D721Med (cell line): ENCODE results near the gene ATP6V1G3.
A peak's percentile ranks its signal among the peaks of the same experiment; 100 is the strongest.
"Not testable (repeated sequence)": the region's sequence is repeated elsewhere in the genome, so short reads cannot be mapped to it uniquely, and the experiment has no call there.

ENCODE experiments used
- DNase-seq: peaks from one replicate; pipeline ENCODE4 v3.0.0; 2011; ENCODE audit warnings: low spot score; ENCODE audit not compliant: insufficient read length
- FAIRE-seq: peaks from 2 replicates; lab custom pipeline; 2011; peaks lifted over from hg19 to GRCh38; lab: Jason Lieb, UNC
- TF ChIP-seq, protein P1 (sequence below): IDR thresholded peaks from 2 replicates; pipeline ENCODE4 v1.5.1; 2012; ENCODE audit warnings: mild to moderate bottlenecking, control low read depth; ENCODE audit not compliant: insufficient read depth; ENCODE audit errors: missing control alignments

ATP6V1G3 gene

DNA sequence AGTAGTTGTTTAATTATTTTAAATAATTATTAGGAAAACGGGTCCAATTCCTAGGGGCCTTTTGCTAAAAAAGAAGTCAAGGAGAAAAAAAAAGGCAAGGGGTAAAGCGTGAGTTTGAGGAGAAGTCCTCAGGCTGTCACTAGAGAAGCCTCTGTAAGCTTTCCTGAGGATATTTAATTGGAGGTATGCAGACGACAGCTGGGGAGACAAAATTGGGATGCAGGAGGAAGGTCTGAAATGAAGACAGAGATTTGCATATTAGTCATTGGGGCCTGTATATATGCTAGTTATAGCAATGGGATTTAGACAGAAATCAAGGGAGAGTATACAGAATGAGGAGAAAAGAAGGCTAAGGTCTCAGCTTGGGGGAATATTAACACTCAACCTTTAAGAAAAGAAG is 8.6 kb downstream of the ATP6V1G3 start:
- FAIRE-seq (no peak), DNase-seq (no peak)
- TF ChIP-seq, protein P1, sequence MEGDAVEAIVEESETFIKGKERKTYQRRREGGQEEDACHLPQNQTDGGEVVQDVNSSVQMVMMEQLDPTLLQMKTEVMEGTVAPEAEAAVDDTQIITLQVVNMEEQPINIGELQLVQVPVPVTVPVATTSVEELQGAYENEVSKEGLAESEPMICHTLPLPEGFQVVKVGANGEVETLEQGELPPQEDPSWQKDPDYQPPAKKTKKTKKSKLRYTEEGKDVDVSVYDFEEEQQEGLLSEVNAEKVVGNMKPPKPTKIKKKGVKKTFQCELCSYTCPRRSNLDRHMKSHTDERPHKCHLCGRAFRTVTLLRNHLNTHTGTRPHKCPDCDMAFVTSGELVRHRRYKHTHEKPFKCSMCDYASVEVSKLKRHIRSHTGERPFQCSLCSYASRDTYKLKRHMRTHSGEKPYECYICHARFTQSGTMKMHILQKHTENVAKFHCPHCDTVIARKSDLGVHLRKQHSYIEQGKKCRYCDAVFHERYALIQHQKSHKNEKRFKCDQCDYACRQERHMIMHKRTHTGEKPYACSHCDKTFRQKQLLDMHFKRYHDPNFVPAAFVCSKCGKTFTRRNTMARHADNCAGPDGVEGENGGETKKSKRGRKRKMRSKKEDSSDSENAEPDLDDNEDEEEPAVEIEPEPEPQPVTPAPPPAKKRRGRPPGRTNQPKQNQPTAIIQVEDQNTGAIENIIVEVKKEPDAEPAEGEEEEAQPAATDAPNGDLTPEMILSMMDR: no peak

DNA sequence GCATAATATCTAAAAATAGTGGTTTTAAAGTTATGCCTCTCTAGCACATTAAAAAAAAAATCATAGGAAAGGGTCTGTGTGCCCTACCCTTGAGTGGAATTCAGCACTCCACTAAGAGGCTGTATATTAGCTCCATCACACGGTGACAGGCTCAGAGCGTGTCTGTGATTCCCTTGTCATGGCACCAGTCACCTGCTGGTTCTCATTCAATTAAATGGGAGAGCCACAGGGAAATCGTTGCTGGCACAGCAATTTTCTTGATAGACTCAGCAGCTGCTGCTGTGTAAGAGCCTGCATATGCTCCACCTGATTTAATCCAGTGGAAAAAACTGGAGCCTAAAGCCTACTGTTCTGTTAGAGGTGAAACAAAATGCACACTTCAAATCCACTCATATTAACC is 9.5 kb downstream of the ATP6V1G3 start:
- TF ChIP-seq, protein P1: no peak
- DNase-seq (no peak), FAIRE-seq (peak; percentile 99)

DNA sequence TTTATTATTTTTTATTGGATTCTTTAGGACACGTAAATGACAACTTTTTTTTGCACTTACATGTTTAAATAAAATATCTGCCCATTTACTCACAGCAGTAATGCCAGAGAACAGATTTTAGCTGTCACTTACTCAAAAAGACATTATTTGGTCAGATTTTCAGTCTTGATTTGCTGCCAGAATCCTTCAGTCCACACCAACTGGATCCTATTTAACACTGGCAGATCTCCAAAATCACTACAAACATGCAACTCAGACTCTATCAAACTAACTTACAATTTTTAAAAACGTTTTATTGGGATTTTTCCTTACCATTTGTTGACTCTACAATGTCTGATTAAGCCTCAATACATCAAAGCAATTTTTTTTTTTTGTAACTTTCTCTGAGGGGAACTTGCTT is 11.1 kb downstream of the ATP6V1G3 start:
- FAIRE-seq (no peak), DNase-seq (no peak)
- TF ChIP-seq, protein P1: no peak

DNA sequence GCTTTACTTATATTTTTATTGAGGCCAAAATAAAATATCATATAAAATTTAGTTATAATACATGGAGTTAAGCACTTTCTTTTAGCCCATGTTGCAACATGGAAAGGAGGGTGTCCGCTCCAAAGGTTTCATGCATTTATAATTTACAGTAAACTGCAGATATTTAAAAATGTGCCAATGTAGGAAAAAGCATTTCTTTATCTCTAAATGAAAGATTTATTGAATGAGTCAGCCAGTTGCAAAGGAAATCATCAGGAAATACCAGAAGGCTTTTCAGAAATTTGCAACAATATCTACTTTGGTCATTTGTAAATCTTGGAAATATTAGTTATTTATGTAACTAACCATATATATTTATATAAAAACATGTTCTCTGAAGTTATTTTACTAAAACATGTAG is 12.1 kb downstream of the ATP6V1G3 start:
- no peak for DNase-seq
- no peak for FAIRE-seq
- TF ChIP-seq, protein P1: no peak

DNA sequence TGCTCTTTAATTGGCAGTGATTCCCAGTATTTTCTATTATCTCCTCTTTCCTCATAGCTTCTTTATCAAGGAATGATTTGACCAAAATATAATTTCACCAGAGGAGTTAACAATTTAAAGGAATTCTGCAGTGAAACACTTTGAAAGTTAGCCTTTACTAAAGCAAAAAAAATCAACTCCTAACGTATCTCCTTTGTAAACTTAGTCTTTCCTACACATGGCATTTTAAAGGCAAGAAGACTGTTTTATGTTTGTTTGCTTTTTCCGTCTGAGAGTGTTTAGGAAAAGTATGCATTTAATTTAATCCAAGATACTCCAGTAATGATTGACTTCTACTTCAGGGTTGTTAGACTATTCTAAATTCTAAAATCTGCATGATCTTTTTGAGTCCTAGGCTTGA is 15.9 kb downstream of the ATP6V1G3 start:
- TF ChIP-seq, protein P1: no peak
- FAIRE-seq (peak; percentile 88), DNase-seq (no peak)

DNA sequence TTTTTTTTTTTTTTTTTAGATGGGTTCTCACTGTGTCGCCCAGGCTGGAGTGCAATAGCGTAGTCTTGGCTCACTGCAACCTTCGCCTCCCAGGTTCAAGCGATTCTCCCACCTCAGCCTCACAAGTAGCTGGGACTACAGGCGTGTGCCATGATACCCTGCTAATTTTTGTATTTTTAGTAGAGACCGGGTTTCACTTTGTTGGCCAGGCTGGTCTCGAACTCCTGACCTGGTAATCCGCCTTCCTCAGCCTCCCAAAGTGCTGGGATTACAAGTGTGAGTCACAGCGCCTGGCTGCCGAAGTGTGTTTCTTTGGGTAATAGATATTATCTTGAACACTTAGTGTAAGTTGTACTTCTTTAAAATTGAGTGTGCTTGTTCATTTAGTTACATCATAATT is 16.4 kb downstream of the ATP6V1G3 start:
- not testable (repeated sequence) for DNase-seq, FAIRE-seq

DNA sequence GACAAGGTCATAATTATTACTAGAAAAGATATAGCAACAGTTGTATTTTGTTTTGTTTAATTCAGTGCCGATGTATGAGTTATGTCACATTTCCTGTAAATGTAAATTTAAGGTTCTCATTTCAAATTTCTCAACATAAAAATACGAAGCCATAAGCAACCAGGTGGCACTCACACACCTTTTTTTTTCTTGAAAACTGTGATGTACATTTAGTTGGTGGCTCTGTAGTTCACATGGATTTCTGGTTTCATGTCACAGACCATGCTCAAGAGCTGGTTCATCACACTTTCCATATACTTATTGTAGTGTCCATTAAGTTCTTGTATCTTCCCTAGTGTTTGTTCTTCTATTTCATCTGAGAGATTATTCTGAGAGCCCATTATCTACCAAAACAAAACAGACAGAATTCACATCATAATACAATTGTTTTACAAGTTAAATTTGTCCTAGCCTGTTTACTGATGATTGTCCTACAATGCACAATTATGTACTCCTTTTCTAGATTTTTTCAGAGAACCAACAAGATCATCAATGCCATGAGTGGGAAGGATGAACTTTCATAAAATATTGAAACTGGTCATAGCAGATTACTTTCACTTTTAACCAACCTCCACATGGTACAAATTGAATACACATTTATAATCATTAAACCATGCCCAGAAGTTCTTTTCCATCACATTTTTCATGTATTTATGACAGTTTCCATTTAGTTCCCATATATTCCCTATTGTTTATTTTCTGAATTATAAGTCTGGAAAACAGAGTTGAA is 17.1 kb downstream of the ATP6V1G3 start:
- DNase-seq: no peak
- peak; percentile 91 for FAIRE-seq
- TF ChIP-seq, protein P1: no peak
